22Rv1 (cell line): Measurements from ENCODE around the gene BUB3.

Experiments used
- CTCF ChIP-seq: fragments of 450-650 bp; IDR thresholded peaks from 2 replicates; pipeline ENCODE4 v1.5.1; 2017; ENCODE audit warnings: mild to moderate bottlenecking
- ZFX ChIP-seq: fragments of 450-650 bp; IDR thresholded peaks from 2 replicates; pipeline ENCODE4 v1.6.1; 2017; ENCODE audit warnings: antibody characterized with exemption, borderline replicate concordance

GRCh38 chr10:123134343-123134914 is 19.8 kb upstream of the BUB3 start:
- TF ChIP-seq CTCF (no peak), ZFX (no peak)
